Chondrocyte (in vitro differentiated cells): ENCODE results near the gene FRMD4A. TPM values are rescaled to one million over a fixed set of nuclear protein-coding genes. Genes with fewer than 3 reads are reported as not detected.

Experiments
- DNase-seq: peaks from one replicate; pipeline ENCODE4 v3.0.0; 2021; ENCODE audit warnings: mixed read lengths, low spot score
- H3K27ac Mint-ChIP-seq: one replicate; pipeline ENCODE4 v1.8.0; 2021; ENCODE audit warnings: mild to moderate bottlenecking, moderate library complexity, mixed read lengths; ENCODE audit not compliant: unreplicated experiment
- H3K27me3 Mint-ChIP-seq: 2 replicates; pipeline ENCODE4 v1.8.0; 2021; ENCODE audit warnings: low read depth, mixed read lengths
- H3K36me3 Mint-ChIP-seq: 2 replicates; pipeline ENCODE4 v1.8.0; 2021; ENCODE audit warnings: low read depth, mixed read lengths
- H3K4me1 Mint-ChIP-seq: 2 replicates; pipeline ENCODE4 v1.8.0; 2021; ENCODE audit warnings: low read depth, mild to moderate bottlenecking, mixed read lengths
- H3K4me3 Mint-ChIP-seq: one replicate; pipeline ENCODE4 v1.8.0; 2021; ENCODE audit warnings: mild to moderate bottlenecking, moderate library complexity, mixed read lengths; ENCODE audit not compliant: unreplicated experiment
- H3K9me3 Mint-ChIP-seq: 2 replicates; pipeline ENCODE4 v1.8.0; 2021; ENCODE audit warnings: low read depth, mixed read lengths
- CTCF ChIP-seq: fragments of 200-600 bp; sonication (generic); IDR thresholded peaks from 2 replicates; pipeline ENCODE4 v1.5.0; 2021; ENCODE audit warnings: antibody characterized with exemption, mild to moderate bottlenecking, moderate library complexity
- total RNA-seq: library from RNA; stranded (reverse); gene quantifications from 3 replicates; pipeline ENCODE4 v1.2.1, GENCODE V29; 2021

FRMD4A gene
- total RNA-seq, 1 donor from 2014 or later: 129 TPM

- DNase-seq: no peak
- peaks cover 38% of the 10 kb centered on the region for H3K36me3 Mint-ChIP-seq
- no peak overlapping the region for H3K4me3 Mint-ChIP-seq
- H3K27ac Mint-ChIP-seq: peak overlapping the region; percentile 51
- peaks cover 5% of the 10 kb centered on the region for H3K4me1 Mint-ChIP-seq
- H3K27me3 Mint-ChIP-seq: no peaks in the 10 kb centered on the region
- no peak for TF ChIP-seq CTCF
- no peaks in the 10 kb centered on the region for H3K9me3 Mint-ChIP-seq
These were observed 678.6 kb downstream of the FRMD4A start for GRCh38 chr10:13651969-13652720.

- no peaks in the 10 kb centered on the region for H3K9me3 Mint-ChIP-seq
- TF ChIP-seq CTCF: no peak
- no peak for DNase-seq
- H3K4me3 Mint-ChIP-seq: no peak overlapping the region
- peaks cover 49% of the 10 kb centered on the region for H3K36me3 Mint-ChIP-seq
- H3K27ac Mint-ChIP-seq: no peak overlapping the region
- H3K27me3 Mint-ChIP-seq: no peaks in the 10 kb centered on the region
- H3K4me1 Mint-ChIP-seq: peaks cover 5% of the 10 kb centered on the region
These were observed 679.8 kb downstream of the FRMD4A start for GRCh38 chr10:13650961-13651360.

GRCh38 chr10:13649844-13650520 is 680.7 kb downstream of the FRMD4A start:
- no peak overlapping the region for H3K4me3 Mint-ChIP-seq

GRCh38 chr10:13648425-13648824 is 682.3 kb downstream of the FRMD4A start:
- peaks cover 5% of the 10 kb centered on the region for H3K4me1 Mint-ChIP-seq
- H3K27me3 Mint-ChIP-seq: no peaks in the 10 kb centered on the region
- no peak overlapping the region for H3K4me3 Mint-ChIP-seq
- TF ChIP-seq CTCF: no peak
- peaks cover 52% of the 10 kb centered on the region for H3K36me3 Mint-ChIP-seq
- no peak for DNase-seq
- H3K27ac Mint-ChIP-seq: no peak overlapping the region
- no peaks in the 10 kb centered on the region for H3K9me3 Mint-ChIP-seq

More at GRCh38 chr10:13649844-13650520, 680.7 kb downstream of the FRMD4A start:
- Mint-ChIP-seq H3K27me3 (no peaks in the 10 kb centered on the region), H3K9me3 (no peaks in the 10 kb centered on the region), H3K4me1 (peaks cover 5% of the 10 kb centered on the region), H3K36me3 (peaks cover 53% of the 10 kb centered on the region), H3K27ac (peak overlapping the region; percentile 62)
- no peak for DNase-seq
- TF ChIP-seq CTCF: no peak

- Mint-ChIP-seq H3K4me1 (no peaks in the 10 kb centered on the region), H3K4me3 (no peak overlapping the region), H3K36me3 (peaks cover 59% of the 10 kb centered on the region), H3K9me3 (peaks cover 16% of the 10 kb centered on the region), H3K27ac (no peak overlapping the region), H3K27me3 (no peaks in the 10 kb centered on the region)
- TF ChIP-seq CTCF: no peak
- DNase-seq: no peak
These were observed 685.9 kb downstream of the FRMD4A start for GRCh38 chr10:13644866-13645265.
